Liver (tissue), 9 donors: ENCODE results near the gene TESMIN. TPM values are rescaled to one million over a fixed set of nuclear protein-coding genes. Genes with fewer than 3 reads are reported as not detected.

ENCODE experiments used
- DNase-seq: peaks from one replicate; pipeline ENCODE4 v3.0.0-alpha.2; 2017; ENCODE audit warnings: low spot score
- H3K27ac ChIP-seq, 2 donors: one replicate each; pipeline ENCODE4 v1.7.0; 2013; ENCODE audit warnings: inconsistent platforms in 2 of 2, low read length in 2 of 2, control low read depth in 1 of 2, low read depth in 1 of 2, mild to moderate bottlenecking in 1 of 2
- H3K27me3 ChIP-seq, 4 donors: one replicate each; pipeline versions ENCODE4 v1.6.1 to v1.7.0; 2013; ENCODE audit warnings: low read length in 3 of 4, inconsistent platforms in 1 of 4, mild to moderate bottlenecking in 1 of 4, moderate library complexity in 1 of 4; ENCODE audit not compliant: control insufficient read depth in 4 of 4, insufficient read depth in 4 of 4
- H3K36me3 ChIP-seq, 4 donors: one replicate each; pipeline versions ENCODE4 v1.6.1 to v1.7.0; 2013; ENCODE audit warnings: low read length in 3 of 4, mild to moderate bottlenecking in 3 of 4, low read depth in 1 of 4, moderate library complexity in 1 of 4; ENCODE audit not compliant: control insufficient read depth in 4 of 4, insufficient read depth in 3 of 4
- H3K4me1 ChIP-seq, 4 donors: one replicate each; pipeline versions ENCODE4 v1.6.1 to v1.7.0; 2013; ENCODE audit warnings: low read length in 3 of 4, mild to moderate bottlenecking in 3 of 4, moderate library complexity in 1 of 4; ENCODE audit not compliant: control insufficient read depth in 4 of 4, insufficient read depth in 4 of 4
- H3K4me3 ChIP-seq, 3 donors: one replicate each; pipeline versions ENCODE4 v1.6.1 to v1.7.0; 2013; ENCODE audit warnings: low read length in 3 of 3, control low read depth in 1 of 3, low read depth in 1 of 3, mild to moderate bottlenecking in 1 of 3
- H3K9ac ChIP-seq, 2 donors: one replicate each; pipeline ENCODE4 v1.7.0; 2013; ENCODE audit warnings: low read length in 2 of 2, mild to moderate bottlenecking in 2 of 2, moderate library complexity in 2 of 2, control low read depth in 1 of 2, low read depth in 1 of 2
- H3K9me3 ChIP-seq, 4 donors: one replicate each; pipeline versions ENCODE4 v1.6.1 to v1.7.0; 2013; ENCODE audit warnings: low read length in 3 of 4; ENCODE audit not compliant: control insufficient read depth in 4 of 4
- ATF3 ChIP-seq: IDR thresholded peaks from 2 replicates; pipeline ENCODE4 v1.6.1; 2016; ENCODE audit warnings: antibody characterized with exemption
- EGR1 ChIP-seq, 2 donors: IDR thresholded peaks; 2 replicates each; pipeline ENCODE4 v1.6.1; 2016 to 2018; ENCODE audit warnings: antibody characterized with exemption in 2 of 2, low read depth in 2 of 2
- HNF4A ChIP-seq, 2 donors: conservative IDR thresholded peaks; 2 replicates each; pipeline ENCODE4 v1.6.1; 2016; ENCODE audit warnings: antibody characterized with exemption in 2 of 2, mild to moderate bottlenecking in 2 of 2
- HNF4G ChIP-seq: IDR thresholded peaks from 2 replicates; pipeline ENCODE4 v1.6.1; 2016; ENCODE audit warnings: antibody characterized with exemption
- JUND ChIP-seq, 2 donors: IDR thresholded peaks; 2 replicates each; pipeline ENCODE4 v1.6.1; 2016; ENCODE audit warnings: antibody characterized with exemption in 2 of 2
- MAX ChIP-seq: IDR thresholded peaks from 2 replicates; pipeline ENCODE4 v1.6.1; 2016; ENCODE audit warnings: antibody characterized with exemption
- NR2F2 ChIP-seq: IDR thresholded peaks from 2 replicates; pipeline ENCODE4 v1.6.1; 2016; ENCODE audit warnings: antibody characterized with exemption
- REST ChIP-seq: IDR thresholded peaks from 2 replicates; pipeline ENCODE4 v1.6.1; 2016; ENCODE audit warnings: antibody characterized with exemption, mild to moderate bottlenecking
- RXRA ChIP-seq, 2 donors: IDR thresholded peaks; 2 replicates each; pipeline ENCODE4 v1.6.1; 2017 to 2018; ENCODE audit warnings: antibody characterized with exemption in 2 of 2, mild to moderate bottlenecking in 1 of 2
- SP1 ChIP-seq: IDR thresholded peaks from 2 replicates; pipeline ENCODE4 v1.6.1; 2018; ENCODE audit warnings: antibody characterized with exemption, mild to moderate bottlenecking
- WGBS: extraction: QIAGEN DNeasy Blood & Tissue Kit; methylation state at CpG from one replicate; pipeline ENCODE4 v1.1.7; 2013; 5-methylcytosine and 5-hydroxymethylcytosine counted together
- polyA plus RNA-seq, 2 donors: library from polyadenylated mRNA; stranded (reverse) in 1 of 2; unstranded in 1 of 2; fragments of 200-250 nt in 1 of 2; fragments of >200 nt in 1 of 2; fragmentation: Nextera tagmentation in 1 of 2; extraction: Ambion mirVana in 1 of 2; gene quantifications; one replicate each; pipeline versions ENCODE4 v1.2.1 to v1.2.3, GENCODE V29; 2013 to 2015
- total RNA-seq, 2 donors: library from RNA; depleted of rRNA; stranded (reverse); fragments of >200 nt; gene quantifications; one replicate each; pipeline ENCODE4 v1.2.3, GENCODE V29; 2014
- TF ChIP-seq, protein P1 (sequence below): fragments of 150-350 bp; IDR thresholded peaks from 2 replicates; pipeline ENCODE4 v1.5.1; 2017; ENCODE audit warnings: improper control_type of control experiment, low read depth, low read length; ENCODE audit not compliant: missing input control
- donor health status: healthy.
- donor health status: healthy.
- donor health status: healthy.
- donor health status: healthy.
- donor health status: healthy.

Gene TESMIN
- total and polyA plus RNA-seq, 4 donors = 0.27 to 2.5 (median 0.62) TPM

DNA sequence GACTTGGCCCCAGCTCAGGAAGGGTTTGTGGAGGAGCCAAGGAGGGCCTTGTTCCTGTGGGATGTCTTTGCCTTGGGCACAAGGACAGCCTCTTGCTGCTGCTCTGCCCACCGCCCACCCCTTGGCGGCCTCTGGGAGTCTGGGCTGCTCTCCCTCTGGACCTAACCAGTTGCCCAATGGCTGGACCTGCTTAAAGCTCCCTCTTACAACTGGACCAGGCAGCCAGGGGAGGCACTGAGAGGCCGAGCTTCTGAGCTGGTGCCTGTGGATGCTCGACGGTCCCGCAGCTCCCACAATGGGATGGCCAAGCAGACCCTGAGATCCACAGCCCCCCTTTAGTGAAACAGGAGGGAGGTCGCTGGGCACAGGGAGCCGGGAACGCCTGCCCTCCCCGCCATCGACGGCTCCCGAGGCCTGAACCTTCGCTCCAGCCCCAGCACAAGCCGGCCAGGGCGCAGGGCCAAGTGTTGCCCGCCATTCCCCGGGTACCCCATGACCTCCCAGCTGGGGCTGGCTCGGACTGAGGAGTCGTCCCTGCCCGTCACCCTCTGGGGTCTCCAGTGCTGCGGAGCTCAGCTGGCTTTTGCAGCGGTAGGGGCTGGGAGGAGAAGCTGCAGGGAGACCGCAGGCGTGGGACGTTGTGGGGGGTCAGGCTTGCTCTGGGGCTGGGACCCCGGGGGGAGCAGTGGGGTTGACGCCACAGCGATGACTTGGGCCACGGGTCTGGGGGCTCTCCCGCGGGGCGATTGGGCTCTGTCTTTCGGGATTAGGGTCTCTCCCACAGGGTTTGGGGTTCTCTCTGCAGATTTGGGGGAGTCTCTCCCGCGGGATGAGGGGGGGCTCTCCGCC, 67.6 kb downstream of the TESMIN start:
- H3K4me3 ChIP-seq = no peak overlapping the region

DNA sequence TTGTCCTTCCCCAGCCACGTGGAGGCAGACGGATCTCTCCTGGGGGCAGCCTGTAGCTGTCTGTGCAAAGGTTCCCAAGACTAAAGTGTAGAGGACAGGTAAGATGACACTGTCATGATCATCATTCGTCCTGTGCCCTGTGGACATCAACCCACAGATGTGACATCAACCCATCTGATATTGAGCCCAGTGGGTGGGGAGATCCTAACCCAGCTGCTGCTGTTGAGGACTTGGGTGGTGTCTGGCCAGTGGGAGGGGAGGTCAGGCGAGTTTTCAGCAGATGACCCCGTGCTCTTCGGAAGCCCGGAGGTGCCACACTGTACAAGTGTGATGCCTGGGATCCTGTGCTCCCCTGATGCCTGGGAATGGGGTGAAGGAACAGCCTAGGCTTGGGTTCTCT, 68.2 kb downstream of the TESMIN start:
- no peaks in the 10 kb centered on the region for H3K36me3 ChIP-seq
- H3K9ac ChIP-seq = no peak overlapping the region
- DNase-seq = no peak
- no peak overlapping the region for H3K4me3 ChIP-seq
- 72% methylated on average over 7 of the region's 7 CpGs for WGBS
- H3K9me3 ChIP-seq = no peaks in the 10 kb centered on the region
- H3K4me1 ChIP-seq = peaks cover 0 to 11% (median 7%) of the 10 kb centered on the region in 4 donors
- H3K27ac ChIP-seq = no peak overlapping the region
- H3K27me3 ChIP-seq = peaks cover 0 to 10% (median 5%) of the 10 kb centered on the region in 4 donors
- TF ChIP-seq RXRA (IDR thresholded peaks at IDR 0.05) = no peak
- no peak for TF ChIP-seq EGR1 (IDR thresholded peaks at IDR 0.05; ENCODE audit: low read depth in 2 of 2)
- no peak for TF ChIP-seq MAX
- no peak for TF ChIP-seq HNF4G
- TF ChIP-seq ATF3 = no peak
- no peak for TF ChIP-seq SP1
- TF ChIP-seq, protein P1, sequence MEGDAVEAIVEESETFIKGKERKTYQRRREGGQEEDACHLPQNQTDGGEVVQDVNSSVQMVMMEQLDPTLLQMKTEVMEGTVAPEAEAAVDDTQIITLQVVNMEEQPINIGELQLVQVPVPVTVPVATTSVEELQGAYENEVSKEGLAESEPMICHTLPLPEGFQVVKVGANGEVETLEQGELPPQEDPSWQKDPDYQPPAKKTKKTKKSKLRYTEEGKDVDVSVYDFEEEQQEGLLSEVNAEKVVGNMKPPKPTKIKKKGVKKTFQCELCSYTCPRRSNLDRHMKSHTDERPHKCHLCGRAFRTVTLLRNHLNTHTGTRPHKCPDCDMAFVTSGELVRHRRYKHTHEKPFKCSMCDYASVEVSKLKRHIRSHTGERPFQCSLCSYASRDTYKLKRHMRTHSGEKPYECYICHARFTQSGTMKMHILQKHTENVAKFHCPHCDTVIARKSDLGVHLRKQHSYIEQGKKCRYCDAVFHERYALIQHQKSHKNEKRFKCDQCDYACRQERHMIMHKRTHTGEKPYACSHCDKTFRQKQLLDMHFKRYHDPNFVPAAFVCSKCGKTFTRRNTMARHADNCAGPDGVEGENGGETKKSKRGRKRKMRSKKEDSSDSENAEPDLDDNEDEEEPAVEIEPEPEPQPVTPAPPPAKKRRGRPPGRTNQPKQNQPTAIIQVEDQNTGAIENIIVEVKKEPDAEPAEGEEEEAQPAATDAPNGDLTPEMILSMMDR = no peak
- TF ChIP-seq NR2F2 = no peak

More for the DNA sequence above, 67.6 kb downstream of the TESMIN start:
- Histone ChIP-seq H3K36me3 (no peaks in the 10 kb centered on the region), H3K9ac (no peak overlapping the region), H3K9me3 (no peaks in the 10 kb centered on the region), H3K4me1 (peaks cover 0 to 11% (median 7%) of the 10 kb centered on the region in 4 donors), H3K27ac (no peak overlapping the region), H3K27me3 (peaks cover 0 to 10% (median 5%) of the 10 kb centered on the region in 4 donors)
- DNase-seq = no peak
- no peak for TF ChIP-seq NR2F2
- no peak for TF ChIP-seq JUND (IDR thresholded peaks at IDR 0.05)
- TF ChIP-seq HNF4A (conservative IDR thresholded peaks at IDR 0.05) = no peak
- TF ChIP-seq ATF3 = no peak
- TF ChIP-seq REST = no peak
- TF ChIP-seq, protein P1 = no peak
- WGBS = 39% methylated on average over 37 of the region's 37 CpGs
